ENCODE data around the gene LRRC46.

Gene LRRC46

DNA sequence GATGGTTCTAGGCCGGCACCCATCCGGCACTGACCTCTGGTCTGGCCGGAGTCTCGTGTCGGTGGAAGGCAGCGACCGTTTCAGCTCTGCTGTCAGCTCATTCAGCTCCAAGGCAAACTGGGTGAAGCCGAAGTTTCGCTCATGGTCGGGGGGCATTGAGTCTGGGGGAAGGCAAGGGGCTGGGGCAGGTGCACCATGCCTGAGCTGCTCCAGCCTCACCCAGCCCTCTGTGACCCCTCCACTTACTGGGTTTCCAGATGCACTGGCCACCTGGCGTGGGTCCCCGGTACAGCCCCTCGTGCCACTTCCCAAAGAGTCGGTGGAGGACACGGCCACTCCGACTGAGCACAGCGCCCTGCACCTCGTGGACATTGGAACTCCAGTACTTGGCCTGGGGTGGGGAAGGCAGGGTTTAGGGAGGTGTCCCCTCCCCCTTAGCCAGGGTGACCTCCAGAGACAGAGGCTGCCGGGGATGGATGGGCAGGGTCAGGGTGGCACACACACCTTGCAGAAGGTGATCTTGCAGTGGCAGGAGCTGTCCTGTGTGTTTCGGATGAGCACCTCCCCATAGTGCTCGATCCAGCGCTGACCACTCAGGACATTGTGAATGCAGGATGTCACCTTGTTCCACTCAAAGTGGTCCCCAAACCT, 22.5 kb upstream of the LRRC46 start:
- no peak for DNase-seq (ENCODE audit: low spot score)

DNA sequence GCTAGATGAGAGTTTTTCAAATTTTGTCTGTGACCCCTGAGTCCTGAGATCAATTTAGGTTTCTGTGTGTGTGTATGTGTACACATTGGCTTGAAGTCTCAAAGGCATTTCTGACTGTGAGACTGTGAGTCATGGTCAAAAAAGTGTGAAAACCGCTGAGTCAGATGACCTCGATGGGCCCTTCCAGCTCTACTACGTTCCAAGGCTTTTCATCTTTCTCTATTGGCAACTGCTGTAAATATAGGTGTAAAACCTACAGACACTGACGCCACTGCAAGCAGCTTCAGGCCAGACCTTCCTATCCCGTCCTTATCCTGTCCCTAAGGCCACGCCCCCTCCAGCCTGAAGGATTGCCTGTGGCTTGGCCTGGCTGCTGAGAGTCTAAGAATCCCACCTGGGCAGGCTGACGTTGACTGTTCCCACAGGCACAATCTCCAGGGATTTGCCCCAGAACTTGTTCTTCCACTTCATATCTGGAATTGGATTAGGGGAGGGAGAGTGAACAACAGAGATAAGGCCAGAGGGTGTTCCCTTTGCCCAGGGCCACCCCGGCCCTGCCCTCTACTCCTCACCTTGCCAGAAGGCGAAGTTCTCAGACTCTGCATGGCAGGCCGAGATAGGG, 21.2 kb upstream of the LRRC46 start:
- peak; percentile 93 for DNase-seq (ENCODE audit: low spot score)

DNA sequence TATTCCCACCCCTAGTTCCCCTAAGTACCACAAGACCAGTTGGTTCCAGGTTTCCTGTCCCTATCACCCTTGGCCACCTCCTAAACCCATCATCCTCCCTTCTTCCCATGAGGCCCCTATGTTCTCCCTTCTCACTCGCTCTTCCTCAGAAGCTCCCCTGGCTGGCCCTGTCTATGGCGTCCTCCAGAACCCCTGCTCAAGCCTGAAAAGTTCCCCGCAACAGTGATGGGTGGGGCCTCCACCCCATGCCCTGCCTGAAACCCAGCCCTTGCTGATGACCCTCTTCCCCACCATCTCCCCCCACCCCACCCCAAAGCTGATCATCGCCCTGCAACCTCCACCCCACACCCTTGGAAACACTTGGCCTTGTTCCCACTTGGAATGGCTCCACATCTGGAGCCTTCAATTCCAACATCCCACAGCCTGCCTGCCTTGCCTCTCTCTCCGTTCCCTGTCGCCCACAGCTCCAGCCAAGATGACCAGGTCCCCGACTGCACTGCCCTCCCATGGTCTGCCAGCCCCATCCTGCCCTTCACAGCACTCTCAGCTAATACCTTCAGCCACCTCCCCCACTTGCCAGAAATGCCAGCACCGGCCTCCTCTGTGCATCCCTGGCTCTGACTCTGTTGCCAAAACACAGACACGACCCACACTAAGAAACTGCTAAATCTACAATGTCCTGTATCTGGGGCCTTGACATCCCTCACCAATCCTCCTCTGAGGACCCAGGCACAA, 20.4 kb upstream of the LRRC46 start:
- no peak for DNase-seq (ENCODE audit: low spot score)

DNA sequence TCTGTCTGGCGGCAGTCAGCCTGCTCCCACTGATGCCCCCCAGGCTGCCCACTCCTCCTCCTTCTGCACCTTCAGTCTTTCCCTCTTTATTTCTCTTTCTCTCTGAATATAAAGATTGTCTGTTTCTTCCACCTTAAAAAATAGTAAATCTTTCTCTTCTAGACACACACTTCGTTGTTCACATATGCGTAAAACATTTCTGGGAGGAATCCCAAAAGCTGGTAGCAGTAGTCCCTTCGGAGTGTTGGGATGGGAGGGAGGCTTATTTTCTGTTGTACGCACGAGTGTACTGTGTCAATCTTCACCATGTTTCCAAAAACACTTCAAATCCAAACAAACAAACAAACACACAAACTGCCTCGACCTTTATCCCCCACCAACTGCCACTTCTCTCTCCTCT, 19.8 kb upstream of the LRRC46 start:
- DNase-seq (ENCODE audit: low spot score): no peak

DNA sequence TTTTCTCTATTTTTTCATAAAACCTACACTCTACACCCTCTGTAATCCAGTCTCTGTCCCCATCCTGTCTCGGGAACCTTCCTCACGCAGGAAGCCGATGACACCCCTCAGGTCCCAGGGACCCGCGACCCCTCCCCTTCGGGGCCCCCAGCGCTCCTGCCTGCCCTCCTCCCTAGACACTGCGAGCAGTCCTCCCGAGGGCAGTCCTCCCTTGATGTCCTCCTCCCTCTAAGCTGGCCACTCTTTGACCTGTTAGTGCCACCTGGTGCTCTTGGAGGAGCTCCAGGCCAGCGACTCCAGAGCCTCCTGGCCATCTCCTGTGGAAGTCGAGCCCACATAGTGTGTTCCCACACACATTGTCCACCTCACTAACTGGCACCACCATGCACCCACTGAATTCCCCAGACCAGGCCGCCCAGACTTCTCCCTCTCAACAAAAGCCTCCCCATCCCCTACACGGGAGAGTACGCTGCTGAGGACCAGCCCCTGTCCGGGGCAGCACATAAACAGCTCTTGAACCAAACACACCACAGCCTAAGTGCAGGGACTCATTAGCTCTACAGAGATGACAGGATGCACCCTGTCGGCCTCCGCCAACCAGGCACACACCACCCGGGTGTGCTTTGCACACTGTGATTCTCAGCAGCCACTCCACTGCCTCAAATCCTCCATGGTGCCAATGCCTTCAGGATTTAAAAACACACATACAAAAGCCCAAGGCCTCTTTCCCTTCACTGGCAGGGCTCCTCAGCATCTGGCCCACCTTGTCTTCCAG, 19.1 kb upstream of the LRRC46 start:
- DNase-seq (ENCODE audit: low spot score): no peak

DNA sequence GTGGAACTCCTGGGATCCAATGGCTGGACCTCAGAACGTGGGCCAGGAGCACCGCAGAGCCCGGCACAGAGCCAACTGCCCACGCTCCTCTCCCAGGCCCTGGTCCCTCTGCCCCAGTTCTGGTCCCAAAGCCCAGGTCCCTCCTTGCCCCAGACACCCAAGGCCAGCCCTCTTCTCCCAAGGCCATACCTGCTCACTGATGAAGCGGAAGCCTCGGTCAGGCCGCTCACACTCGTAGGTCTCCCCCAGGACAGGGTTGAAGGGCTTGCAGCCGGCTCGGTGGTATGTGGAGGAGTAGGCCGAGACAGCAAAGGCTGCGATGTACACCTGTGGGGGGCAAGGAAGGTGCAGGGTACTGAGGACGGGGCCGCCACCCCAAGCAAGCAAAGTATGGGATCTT, 18.4 kb upstream of the LRRC46 start:
- no peak for DNase-seq (ENCODE audit: low spot score)

DNA sequence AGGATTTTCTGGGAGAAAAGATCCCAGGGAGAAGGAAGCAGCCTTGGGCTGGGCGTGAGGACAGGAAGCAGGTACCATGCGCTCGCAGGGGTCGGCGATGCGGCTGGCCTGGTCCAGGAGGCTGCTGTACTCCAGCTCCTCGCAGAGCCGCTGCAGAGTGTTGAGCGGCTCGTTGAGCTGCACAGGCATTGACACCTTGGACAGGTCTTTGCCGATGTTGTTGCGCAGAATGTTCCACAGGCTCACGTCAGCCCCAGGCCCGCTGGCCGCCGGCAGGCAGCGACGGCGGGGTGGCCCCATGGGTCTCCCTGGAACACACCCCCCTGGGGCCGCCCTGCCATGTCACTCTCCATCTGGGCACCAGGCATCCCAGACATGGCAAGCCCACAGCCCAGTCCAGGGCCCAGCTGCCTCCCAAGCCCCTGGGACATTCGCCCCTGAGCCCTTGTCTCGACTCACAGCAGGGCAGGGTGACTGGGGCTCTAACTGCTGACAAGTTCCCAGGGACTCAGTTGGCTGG, 17.9 kb upstream of the LRRC46 start:
- no peak for DNase-seq (ENCODE audit: low spot score)

DNA sequence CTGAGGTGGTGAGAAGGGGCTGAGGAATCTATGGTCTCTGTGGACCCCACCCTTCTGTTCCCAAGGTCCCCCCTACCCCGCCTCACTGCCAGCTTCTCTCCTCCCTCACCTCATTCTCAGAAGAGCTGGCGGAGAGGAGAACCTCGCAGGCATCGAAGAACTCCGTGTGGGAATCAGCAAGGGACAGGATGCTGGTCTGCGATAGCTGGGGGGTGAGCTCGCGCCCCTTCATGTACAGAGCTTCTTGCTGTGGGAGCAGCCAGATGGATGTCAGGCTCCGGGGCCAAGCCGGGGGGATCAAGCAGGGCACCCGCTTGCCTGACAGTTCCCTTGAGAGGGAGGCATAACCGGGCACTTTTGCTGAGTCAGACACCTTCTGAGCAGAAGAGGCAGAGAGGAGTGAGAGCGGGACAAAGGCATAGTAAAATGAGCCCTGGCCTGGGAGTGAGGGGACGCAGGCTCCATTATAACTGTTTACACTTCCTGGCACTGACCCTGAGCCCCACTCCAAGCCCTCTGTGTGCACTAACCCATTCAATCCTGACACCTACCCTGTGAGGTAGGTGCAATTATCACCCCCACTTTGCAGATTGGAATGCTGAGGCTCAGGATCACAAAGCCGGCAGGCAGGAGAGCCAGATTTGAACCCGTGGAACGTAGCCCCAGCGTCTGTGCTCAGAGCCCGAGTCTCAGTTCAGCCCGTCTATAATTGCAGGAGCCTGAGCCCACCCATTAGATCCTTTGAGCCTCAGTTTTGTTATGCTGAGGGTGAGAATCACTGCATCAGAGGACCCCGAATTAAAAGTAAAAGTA, 16.2 kb upstream of the LRRC46 start:
- DNase-seq (ENCODE audit: low spot score): no peak

DNA sequence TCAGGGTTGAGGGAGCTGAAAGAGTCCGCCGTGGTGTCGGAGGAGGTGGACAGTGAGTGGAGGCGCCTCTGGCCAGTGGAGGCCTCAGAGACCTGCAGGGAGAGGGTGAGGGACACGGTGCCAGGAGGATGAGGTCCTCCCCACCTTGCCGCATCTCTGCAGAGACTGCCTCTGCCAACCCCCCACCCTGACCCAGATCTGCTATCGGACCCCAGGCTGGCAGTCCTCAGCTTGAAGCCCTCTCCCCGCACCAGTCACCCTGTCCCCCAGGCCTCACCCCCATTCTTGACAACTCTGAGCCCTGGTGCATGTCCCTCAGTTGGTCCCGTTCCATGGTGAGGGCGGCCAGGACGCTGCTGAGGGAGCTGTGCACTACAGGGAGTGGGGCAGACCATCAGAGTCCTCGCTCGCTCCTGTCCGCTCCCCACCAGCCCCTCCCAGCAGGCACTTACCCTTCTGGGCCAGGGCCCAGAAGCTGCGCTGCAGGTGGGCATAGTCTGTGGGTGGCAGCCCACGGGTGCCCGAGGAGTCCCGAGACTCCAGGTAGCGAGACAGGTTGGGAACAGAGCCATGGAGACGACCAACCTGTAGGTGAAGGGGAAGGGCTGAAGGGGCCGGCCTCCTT, 15.2 kb upstream of the LRRC46 start:
- DNase-seq (ENCODE audit: low spot score): no peak

DNA sequence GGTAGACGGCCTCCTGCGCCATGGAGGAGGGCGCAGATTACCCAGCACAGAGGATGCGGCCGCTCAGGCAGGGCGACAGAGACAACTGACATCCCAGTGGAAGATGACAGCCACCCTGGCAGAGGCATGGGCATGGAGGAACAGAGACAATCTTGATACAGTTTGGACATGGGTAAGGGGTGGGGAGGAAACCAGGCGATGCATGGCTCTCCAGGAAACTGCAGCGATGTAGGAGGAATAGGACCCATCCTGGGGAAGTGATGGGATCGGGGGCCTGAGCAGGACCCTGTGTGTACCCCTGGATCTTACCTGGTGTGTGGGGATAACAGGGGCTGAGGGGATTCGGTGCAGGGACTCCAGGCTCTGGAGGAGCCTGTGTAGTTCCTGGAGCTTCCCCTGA, 14.5 kb upstream of the LRRC46 start:
- no peak for DNase-seq (ENCODE audit: low spot score)

DNA sequence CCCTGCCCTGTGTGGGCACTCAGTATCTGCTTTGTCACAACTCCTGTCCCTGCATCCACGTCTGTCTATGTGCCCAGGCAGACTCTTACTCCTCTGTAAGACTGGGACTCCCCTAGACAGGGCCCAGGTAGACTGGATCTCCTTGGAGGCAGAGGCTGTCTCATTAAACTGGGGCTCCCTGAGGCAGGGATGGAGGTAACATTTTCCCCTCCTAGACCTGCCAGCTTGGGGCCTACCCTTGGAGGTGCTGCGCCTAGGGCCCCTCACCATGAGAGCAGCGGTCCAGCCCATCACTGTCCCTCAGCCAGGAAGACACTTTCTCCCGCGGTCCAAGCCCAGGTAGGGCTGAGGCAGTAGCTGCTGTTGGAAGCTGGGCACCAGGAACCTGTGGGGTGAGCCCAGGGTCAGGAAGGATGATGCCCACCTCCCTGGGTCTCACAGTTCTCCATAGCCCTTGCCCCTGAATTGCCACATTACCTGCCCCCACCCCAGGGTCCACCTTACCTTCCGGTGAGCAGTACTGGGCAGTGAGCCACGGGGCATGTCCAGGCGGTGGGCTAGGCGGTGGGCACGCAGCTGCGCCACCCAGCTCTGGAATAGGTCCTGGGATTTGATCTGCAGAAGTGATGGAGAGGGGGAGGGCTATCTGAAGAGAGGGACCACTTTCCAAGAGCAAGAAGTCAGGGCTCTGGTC, 13.3 kb upstream of the LRRC46 start:
- DNase-seq (ENCODE audit: low spot score): no peak

DNA sequence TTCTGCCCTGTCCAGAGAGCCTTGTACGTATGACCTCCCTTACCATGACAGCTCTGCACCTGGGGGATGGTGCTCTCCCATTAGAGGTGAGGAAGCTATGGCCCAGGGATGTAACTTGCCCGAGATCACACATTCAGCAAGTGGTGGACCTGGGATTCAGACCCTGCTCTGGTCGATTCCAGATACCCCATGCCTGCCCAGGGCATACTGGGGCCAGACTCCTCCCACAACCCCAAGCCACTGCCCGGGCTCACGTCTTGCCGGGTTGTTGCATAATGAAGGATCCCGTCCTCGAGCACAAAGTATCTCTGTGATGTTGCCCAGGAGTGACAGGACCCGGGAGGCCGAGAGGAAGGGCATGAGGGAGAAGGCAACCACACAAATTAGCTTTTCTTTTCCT, 12.0 kb upstream of the LRRC46 start:
- DNase-seq (ENCODE audit: low spot score): no peak

DNA sequence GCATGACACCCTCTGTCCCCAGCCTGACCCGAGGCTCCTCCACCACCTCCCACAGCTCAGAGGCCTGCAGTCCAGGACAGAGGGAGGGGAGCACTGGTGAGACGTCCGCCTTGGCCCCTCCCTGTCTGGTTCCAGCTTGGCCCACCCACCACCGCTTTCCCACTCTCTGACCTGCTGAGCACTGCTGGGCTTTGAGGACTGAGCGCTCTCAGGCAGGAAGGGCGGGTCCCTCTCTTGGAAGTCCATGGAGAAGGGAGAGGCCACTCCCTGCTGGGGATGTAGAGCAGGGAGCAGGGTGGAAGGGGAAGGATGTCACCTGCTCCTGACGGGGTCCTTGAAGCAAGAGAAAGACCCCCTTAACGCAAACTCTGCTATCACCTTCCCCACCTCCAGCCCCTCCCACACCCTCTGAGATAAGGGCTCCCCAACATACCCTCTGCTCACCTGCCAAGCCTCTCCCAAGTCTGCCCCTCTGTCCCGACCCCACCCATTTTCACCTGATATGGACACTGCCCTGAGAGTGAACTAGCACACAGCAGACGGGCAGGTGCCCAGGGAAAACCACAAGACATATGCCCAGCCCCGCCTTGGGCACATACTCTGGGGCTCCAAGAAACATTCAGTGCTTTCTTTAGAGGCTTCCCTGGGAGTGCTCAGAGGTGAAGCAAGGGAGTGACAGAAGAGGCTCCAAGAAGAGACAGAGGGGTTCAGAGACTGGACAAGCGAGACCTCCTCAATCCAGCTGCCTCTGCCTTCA, 11.3 kb upstream of the LRRC46 start:
- DNase-seq (ENCODE audit: low spot score): no peak

DNA sequence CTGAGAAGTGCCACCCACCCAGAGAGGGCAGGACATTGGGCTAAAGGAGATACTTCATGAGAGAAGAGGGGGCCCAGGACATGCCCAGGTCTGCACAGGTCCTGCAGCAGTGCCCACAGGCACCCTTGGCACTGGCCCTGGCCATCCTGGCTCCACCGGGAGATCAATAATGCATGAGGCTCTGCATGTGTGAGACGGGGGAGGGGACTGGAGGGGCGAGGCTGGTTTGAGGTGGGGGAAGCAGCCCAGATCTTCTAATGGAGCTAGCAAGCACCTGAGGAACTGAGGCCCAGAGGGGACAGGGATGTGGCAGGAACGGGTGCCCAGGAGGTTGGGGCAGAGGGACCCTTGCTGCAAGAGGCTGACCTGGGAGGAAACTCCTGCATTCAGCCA, 10.4 kb upstream of the LRRC46 start:
- DNase-seq (ENCODE audit: low spot score): no peak

DNA sequence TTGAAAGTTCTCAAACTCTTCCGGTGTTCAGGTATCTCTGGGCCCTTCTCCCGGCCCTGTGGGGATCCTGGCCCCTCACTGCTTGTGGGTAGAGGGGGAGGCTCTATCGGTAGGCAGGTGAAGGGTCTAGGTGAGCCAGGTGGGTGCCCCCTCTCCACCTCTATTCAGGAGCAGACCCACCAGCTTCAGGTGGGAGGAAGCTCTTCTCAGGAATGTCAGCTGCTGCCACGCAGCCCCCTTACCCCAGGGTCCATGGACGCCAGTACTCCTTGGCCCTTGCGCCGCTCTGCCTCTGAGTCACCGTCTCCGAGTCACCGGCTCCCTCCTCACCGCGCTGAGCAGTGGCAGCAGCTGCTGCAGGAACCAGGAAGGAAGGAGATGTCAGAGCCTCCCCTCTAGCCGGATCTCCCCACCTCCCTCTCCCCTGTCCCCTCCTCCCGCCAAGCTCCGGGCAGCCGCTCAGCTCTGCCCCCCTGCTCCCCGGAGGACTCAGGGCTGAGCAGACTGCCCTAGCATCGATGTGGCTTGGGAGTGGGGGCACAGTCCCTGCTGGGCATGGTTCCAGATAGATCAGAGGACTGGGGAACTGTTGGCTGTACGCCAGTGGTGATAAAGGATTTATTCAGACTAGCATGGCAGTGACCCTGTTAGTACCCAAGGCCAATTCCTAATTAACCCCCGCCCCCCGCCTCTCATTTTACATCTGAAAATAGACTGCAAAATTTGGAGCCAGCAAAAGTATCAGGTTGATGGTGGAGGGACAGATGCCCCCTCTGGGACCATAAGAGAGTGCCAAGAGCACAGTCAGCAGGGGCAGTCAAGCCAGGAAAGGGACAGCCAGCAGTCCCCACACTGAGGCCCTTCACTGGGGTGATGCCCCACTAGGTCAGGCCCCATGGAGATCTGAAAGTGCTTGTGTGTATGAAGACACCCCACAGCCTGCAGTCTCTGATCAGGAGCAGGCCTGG, 9.8 kb upstream of the LRRC46 start, which contains the start of gene OSBPL7:
OSBPL7 (minus strand) TSS at position 371 of the 968 bp plus-strand sequence. CDS start 1,516 bp downstream, outside the sequence.
- DNase-seq (ENCODE audit: low spot score): peak; percentile 92

DNA sequence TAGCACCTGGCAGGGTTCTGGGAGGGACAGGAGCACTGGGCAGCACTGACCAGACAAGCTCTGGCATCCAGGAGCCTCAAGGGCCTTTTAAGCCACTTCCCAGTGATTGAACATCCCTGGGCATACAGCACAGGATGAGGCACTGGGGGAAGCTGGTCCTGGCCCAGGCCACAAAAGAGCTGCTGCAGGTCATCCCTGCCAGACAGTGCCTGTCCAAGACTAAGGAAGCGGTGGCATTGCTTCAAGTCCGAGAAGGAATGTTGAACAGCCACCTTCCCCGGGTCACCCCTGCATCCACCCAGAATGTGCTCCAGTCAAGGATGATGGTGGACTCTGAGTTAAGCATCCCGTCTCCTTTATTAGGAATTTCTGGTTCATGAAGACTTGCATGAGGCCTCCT, 8.7 kb upstream of the LRRC46 start:
- DNase-seq (ENCODE audit: low spot score): no peak

DNA sequence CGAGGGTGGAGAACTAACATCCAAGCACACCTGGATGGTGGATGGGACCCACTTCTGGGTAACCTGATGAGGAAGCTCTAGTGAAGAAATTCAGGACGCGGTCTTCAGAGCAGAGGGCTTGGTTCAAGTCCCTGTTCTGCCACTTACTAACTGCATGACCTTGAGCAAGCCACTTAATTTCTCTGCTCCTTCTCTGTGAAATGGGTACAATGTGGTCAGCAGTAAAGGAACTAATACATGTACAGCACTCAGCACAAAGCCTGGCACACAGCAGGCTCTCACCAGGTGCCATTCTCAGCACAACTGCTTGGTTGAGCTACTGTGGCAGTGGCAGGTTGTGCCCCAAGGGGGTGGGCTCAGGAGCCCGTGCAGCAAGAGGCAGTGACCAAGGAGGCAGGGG, 8.0 kb upstream of the LRRC46 start:
- no peak for DNase-seq (ENCODE audit: low spot score)

DNA sequence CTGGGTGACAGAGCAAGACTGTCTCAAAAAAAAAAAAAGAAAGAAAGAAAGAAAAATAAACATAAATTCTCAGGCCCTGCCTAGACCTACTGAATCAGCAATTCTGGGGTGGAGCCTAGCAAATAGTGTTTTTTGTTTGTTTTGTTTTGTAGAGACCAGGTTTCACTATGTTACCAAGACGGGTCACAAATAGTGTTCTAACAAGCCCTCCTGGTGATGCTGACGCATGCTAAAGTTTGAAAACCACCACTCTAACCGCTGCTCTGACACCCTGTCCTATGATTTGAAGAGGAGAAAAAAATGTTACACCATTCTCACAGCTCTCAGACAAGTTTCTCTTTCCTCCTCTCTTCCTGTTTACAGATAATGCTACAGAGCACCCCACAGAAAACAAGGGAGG, 1.6 kb upstream of the LRRC46 start:
- DNase-seq (ENCODE audit: low spot score): no peak

Measured in kidney tubule cell (primary cell).